Measurements from ENCODE around the gene FAM204A.
A peak's percentile ranks its signal among the peaks of the same experiment; 100 is the strongest.

FAM204A gene

DNA sequence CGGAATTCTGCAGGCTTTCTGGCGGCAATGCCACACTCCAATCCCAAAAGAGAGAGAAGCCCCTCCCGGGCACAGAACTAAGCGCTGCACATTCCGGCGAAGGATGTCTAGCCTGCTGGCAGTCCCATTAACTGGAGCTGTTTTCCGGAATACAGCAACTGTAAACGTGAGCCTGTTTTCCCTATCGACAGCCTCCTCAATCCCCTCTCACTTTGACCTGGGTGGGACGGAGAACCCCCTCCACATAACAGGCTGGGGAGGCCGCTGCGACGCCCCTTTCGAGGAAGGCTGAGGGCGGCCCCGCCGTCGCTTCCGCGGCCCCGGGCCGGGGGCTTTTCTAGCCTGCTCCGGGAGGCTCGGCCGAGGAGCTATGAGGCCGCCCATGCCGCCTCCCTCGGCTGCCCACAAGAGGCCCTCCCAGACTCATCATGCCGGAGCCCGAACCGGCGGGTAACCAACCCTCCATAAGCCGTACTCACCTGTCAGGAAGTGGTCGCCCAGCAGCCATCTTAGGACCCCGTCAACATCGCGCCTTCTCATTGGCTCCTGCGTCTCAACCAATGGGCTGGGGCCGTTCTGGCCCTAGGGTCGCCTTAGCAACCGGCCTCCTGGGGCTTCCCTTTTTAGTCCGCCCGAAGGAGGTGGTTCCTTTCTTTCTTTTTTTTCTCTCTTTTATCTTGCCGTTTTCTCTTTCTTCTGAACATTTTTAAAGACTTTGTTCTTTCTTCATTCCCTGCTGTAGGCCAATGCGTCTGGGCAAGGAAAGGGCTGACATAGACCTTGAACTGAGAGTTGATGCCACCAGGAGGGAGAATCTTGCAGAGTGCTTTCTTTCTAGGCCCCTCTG is at the start of gene FAM204A:
FAM204A (minus strand) TSS at position 534 of the 847 bp plus-strand sequence. CDS start 5,909 bp downstream, outside the sequence.
- peak; percentile 95 for DNase-seq

DNA sequence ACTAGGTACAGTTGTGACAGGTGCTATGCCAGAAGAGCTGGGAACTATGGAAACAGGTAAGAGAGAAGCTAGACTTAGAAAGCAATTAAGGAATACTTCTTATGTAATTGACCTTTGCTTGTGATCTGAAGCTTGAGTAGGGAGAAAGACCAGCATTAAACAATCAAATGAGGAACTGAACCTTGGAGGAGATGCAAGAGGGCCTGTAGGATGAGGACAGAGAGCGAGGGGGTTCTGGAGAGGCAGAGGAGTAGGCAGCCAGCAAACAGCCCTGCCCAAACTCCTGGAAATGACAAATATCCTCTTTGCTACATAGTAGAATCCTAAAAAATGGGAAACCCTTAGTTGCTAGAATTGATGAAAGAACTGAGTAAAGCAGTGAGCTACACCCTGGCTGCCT is 41.6 kb upstream of the FAM204A start:
- no peak for DNase-seq

DNA sequence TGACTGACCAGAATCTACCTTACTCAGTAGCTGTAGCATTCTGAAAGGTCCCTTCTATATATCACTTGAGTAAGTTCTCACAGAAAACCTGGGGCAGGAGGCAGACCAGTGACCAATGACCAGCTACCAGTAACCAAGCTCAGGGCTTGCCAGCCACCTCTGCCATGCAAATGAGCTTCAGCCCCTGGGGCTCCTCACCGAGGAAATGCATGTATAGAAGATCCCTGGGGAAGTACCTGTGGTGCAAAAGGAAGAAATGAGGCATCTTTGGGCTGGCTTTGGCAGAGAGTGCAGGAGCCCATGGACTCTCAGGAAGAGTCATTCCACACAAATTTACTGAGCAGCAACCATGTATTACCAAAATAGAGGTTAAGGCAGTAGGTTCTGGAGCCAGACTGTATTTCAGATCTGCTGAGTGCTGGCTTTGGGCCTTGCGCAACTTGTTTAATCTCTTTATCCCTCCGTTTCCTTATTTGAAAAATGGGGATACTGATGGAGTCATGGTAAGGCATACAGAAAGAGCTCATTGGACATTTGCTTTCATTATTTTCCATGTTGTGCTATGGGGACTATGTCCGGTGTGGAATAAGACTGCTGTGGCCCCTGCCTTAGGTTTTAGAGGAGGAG is 41.1 kb upstream of the FAM204A start:
- no peak for DNase-seq

DNA sequence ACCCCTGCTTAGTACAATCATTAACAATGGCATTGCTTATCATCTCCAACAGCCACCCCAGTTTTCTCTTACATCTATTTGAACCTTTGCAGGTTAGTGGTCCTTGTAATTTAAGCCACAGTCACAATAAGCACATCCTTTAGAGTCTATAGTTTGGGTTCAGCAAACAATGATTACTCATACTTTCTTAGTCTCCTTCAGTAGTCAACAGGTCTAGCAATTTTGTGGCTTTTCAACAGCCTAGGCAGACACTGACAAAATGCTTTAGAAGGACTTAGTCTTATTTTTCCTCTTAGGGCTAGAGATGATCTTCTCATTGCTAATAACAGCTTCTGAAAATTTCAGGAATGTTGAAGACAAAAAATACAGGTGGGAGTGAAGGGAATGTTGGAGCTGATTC is 32.3 kb upstream of the FAM204A start:
- DNase-seq = no peak

GRCh38 chr10:118373786-118374185 is 31.7 kb upstream of the FAM204A start:
- no peak for DNase-seq

DNA sequence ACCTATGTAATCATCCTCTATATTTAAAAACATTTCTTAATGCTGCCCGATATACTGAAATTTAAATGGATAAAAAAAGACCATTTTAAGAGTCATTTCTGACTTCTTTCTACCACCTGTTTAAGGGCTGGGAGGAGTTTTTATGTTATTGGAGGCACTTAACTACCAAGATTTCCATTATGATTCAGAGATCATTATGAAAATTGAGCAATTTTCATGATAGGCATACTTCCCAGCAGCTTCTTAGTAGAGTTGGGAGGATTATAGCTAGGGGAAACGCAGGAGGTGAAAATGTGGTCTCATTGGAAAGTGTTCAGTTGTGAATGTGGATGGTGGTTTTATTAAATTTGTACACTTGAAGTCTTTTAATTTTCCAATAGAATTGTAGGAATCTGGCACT is 28.4 kb upstream of the FAM204A start:
- DNase-seq = no peak

- DNase-seq = no peak
These were observed 27.6 kb upstream of the FAM204A start for GRCh38 chr10:118369641-118370205.

GRCh38 chr10:118365702-118366101 is 23.6 kb upstream of the FAM204A start:
- DNase-seq = no peak

GRCh38 chr10:118362103-118362502 is 20.0 kb upstream of the FAM204A start:
- no peak for DNase-seq

DNA sequence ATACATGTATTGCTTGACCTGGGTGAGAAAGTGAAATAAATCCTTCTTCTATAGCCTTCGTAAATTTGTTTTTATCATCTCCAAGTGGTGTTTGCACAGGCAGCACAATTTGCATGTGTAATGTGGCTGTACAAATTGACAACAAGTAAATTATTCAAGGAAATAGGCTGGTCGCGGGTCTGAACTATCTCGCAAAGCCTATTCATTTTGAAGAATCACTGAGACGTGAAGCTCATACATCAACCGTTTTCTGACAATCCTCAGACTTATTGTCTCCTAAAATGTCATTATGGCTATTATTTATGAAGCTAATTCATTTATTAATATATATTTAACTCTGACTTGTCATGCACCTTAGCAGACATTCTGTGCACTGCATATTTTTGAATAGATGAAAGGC is 16.2 kb upstream of the FAM204A start:
- no peak for DNase-seq

DNA sequence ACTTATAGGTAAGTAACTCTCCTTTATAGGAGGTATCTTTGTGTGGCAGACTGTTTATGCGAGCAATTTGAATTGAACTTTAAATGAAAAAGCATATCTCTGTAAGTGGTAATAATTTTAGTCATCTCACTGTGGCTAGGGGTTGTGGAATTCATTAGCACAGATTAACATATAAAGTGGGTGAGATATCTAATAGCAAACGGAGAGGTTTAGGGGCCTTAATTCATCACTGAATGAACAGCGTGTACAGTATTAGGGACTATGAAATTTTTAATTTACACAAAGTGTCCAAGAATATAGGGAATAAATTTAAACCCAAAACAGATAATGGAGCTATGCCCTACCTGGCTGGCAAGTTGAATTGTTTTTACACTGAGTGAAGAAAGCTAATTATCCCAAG is 15.7 kb upstream of the FAM204A start:
- no peak for DNase-seq

- DNase-seq = no peak
These were observed 14.5 kb upstream of the FAM204A start for GRCh38 chr10:118356628-118357027.

- DNase-seq = no peak
These were observed 13.1 kb upstream of the FAM204A start for GRCh38 chr10:118355234-118355633.

DNA sequence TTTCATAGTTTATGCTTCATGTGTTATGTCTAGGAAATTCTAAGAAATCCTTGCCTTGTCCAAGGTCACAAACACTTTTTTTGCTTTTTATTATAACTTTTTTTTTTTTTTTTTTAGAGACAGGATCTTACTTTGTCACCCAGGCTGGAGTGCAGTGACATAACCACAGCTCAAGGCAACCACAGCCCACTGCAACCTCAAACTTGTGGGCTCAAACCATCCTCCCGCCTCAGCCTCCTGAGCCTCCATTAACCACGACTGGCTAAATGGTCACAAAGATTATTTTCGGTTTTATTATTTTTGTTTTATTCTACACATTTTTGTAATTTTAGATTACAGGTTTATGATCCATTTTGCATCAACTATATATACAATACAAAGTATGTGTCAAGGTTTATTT is 7.1 kb upstream of the FAM204A start:
- no peak for DNase-seq

DNA sequence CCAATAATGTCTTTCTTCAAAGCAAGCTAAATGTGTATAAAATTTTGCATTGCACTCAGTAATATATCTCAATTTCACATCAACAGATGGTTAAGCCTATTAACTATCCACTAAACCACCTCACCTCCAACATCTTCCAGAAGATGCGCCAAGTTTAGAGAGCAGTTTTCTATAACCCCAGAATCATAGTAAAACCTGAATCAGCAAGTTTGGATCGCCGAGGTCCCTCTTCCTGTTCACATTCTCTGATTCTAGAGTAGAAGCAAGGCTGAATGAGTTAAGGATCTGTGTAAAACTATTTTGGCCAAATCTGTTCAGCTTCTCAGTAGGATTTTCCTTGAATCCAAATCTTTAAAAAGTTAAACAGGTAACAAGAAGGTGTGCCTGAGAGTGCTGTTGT is 1.4 kb upstream of the FAM204A start:
- no peak for DNase-seq

DNA sequence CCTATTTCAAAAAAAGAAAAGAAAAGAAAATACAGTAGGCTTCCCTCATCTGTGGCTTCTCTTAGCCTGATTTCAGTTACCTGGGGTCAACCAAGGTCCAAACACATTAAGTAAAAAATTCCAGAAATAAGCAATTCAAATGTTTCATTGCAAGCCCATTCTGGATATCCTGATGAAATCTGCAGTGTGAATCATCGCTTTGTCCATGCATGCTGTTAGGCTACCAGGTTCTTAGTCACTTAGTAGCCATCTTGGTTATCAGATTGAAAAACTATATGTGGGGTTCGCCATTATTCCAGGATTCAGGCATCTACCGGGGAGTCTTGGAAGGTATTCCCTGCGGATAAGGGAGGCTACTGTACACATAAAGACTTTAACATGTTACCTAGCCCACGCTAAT is 991 bp upstream of the FAM204A start:
- DNase-seq = no peak

GRCh38 chr10:118342638-118343020 is 505 bp upstream of the FAM204A start:
- DNase-seq = no peak

DNA sequence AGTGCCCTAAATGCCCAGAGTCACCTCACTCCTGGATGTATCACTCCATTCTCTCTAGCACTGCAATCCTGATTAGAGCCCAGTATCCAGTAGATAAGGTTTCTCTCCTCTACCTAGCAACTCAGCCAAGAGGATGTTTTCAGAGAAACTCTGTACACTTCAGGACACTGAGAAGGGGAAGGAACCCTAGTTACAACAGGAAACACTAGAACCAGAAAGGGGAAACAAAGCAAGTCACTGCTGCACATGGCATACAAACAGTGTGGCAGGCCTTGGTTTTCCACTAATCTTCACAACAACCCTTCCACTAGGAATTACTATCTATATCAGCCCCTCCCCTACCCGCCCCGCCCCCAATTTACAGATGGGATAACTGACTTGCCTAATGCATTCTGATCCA is 1.6 kb downstream of the FAM204A start:
- DNase-seq = no peak

- no peak for DNase-seq
These were observed 3.0 kb downstream of the FAM204A start for GRCh38 chr10:118339111-118339510.

- DNase-seq = no peak
These were observed 4.8 kb downstream of the FAM204A start for GRCh38 chr10:118337356-118337755.

- DNase-seq = no peak
These were observed 8.3 kb downstream of the FAM204A start for GRCh38 chr10:118333871-118334270.

DNA sequence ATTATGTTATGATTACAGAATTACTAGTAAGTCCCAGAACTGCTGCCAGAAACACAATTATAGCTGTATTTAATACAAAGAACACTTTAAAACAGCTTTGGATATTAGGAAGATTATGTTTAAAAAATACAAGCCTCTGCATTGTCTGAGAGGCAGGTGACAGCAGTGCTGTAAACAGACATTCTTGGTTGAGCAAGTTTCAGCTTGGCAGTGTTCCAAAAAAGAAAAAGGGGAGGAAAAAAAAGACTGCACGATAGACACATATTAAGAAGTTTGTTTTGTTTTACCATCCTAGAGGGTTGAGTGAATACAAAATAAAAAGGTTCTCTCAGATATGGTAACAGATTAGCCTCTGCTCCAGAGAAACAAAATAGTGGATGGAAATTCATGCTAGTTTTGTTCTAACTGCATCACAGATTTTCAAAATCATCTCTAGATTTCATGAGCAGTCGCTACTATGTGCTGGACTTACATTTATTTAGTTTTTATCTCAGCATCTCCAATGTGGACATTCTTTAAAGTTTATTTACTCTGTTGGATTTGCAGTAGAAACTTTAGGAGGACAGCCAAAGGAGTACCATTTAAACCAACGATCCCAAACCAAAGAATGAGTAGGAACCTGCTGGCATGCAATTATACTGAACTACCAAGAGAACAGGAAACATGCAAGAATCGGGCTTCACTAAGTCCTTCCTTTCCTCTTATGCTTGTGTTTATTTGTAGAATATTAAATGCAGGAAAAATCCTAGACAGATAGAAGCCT is 9.0 kb downstream of the FAM204A start:
- no peak for DNase-seq

- no peak for DNase-seq
These were observed 9.9 kb downstream of the FAM204A start for GRCh38 chr10:118332236-118332635.

All from activated gamma-delta T cell treated with Interleukin-2 at 50 U/mL for 16 hours (primary cell).